PC-3 (cell line): ENCODE measurements around the gene CDCP1. TPM values are rescaled to one million over a fixed set of nuclear protein-coding genes. Genes with fewer than 3 reads are reported as not detected.

Experiments used
- ATAC-seq: fragments of 200-7000 bp; cut with Tn5 transposase; 2 replicates; pipeline ENCODE4 v1.9.1; 2020; ENCODE audit warnings: mild to moderate bottlenecking, moderate library complexity
- Bru-seq: library from RNA; stranded (reverse); fragments of 400-500 nt; gene quantifications from one replicate; lab custom pipeline; 2021; lab: Mats Ljungman, UMichigan
- BruChase-seq, 2 experiments: library from RNA; stranded (reverse); fragments of 400-500 nt; gene quantifications; one replicate each; lab custom pipeline; 2021; lab: Mats Ljungman, UMichigan
- BruUV-seq: library from RNA; stranded (reverse); fragments of 400-500 nt; replicated peaks from 2 replicates; lab custom pipeline; 2021; lab: Mats Ljungman, UMichigan
- CTCF ChIA-PET: fragments of 300-600 bp; sonication (Branson Sonifier 250); formaldehyde crosslinking; loops from one replicate; lab custom pipeline; 2022; ENCODE audit warnings: antibody characterized with exemption; lab: Charles Lee
- POLR2A ChIA-PET: fragments of 300-600 bp; sonication (Branson Sonifier 250); formaldehyde crosslinking; loops from one replicate; lab custom pipeline; 2022; ENCODE audit warnings: antibody characterized with exemption; ENCODE audit not compliant: unreplicated experiment; lab: Charles Lee
- DNase-seq: peaks from one replicate; pipeline ENCODE4 v3.0.0-alpha.2; 2015
- H2AFZ ChIP-seq: fragments of 300-600 bp; sonication (generic); 2 replicates; pipeline ENCODE4 v1.6.0; 2016; ENCODE audit warnings: antibody characterized with exemption, low read length
- H3F3A ChIP-seq: fragments of 300-600 bp; sonication (generic); one replicate; pipeline ENCODE4 v1.6.0; 2017; ENCODE audit warnings: antibody characterized with exemption, low read length, control low read depth, mild to moderate bottlenecking; ENCODE audit not compliant: unreplicated experiment
- H3K27ac ChIP-seq: fragments of 300-600 bp; sonication (generic); 2 replicates; pipeline ENCODE4 v1.5.1; 2016; ENCODE audit warnings: mild to moderate bottlenecking, low read length
- H3K27me3 ChIP-seq: fragments of 300-600 bp; sonication (generic); 2 replicates; pipeline ENCODE4 v1.6.1; 2016; ENCODE audit warnings: low read length, mixed read lengths
- H3K36me3 ChIP-seq: fragments of 300-600 bp; sonication (generic); 2 replicates; pipeline ENCODE4 v1.6.1; 2016; ENCODE audit warnings: low read depth, mixed run types, low read length, mixed read lengths
- H3K4me1 ChIP-seq: fragments of 300-600 bp; sonication (generic); 2 replicates; pipeline ENCODE4 v1.5.1; 2016; ENCODE audit warnings: low read length; ENCODE audit not compliant: insufficient read depth
- H3K4me2 ChIP-seq: fragments of 300-600 bp; sonication (generic); 2 replicates; pipeline ENCODE4 v1.6.0; 2016; ENCODE audit warnings: low read length
- H3K4me3 ChIP-seq: fragments of 300-600 bp; sonication (generic); 2 replicates; pipeline ENCODE4 v1.5.1; 2016; ENCODE audit warnings: mild to moderate bottlenecking, low read length, mixed read lengths
- H3K79me2 ChIP-seq: fragments of 300-600 bp; sonication (generic); 2 replicates; pipeline ENCODE4 v1.6.1; 2017; ENCODE audit warnings: low read length, mixed read lengths
- H3K9ac ChIP-seq: fragments of 300-600 bp; sonication (generic); 2 replicates; pipeline ENCODE4 v1.6.0; 2016; ENCODE audit warnings: mild to moderate bottlenecking, low read length
- H3K9me2 ChIP-seq: fragments of 300-600 bp; sonication (generic); replicated peaks from 2 replicates; pipeline ENCODE4 v1.6.1; 2016; ENCODE audit warnings: mixed run types, low read length, mixed read lengths
- H3K9me3 ChIP-seq: fragments of 300-600 bp; sonication (generic); 2 replicates; pipeline ENCODE4 v1.6.1; 2016; ENCODE audit warnings: low read length, mixed read lengths
- H4K20me1 ChIP-seq: fragments of 300-600 bp; sonication (generic); 2 replicates; pipeline ENCODE4 v1.6.1; 2016; ENCODE audit warnings: low read length, mixed read lengths
- EZH2 ChIP-seq: fragments of 300-600 bp; sonication (generic); IDR thresholded peaks from one replicate; pipeline ENCODE4 v1.6.1; 2017; ENCODE audit warnings: antibody characterized with exemption, mild to moderate bottlenecking, low read length; ENCODE audit not compliant: unreplicated experiment
- EZH2phosphoT487 ChIP-seq: fragments of 300-600 bp; sonication (generic); IDR thresholded peaks from 2 replicates; pipeline ENCODE4 v1.6.1; 2018; ENCODE audit warnings: mild to moderate bottlenecking, antibody characterized with exemption, low read length, borderline replicate concordance
- intact Hi-C: fragments of 100-400 bp; cut with micrococcal nuclease; formaldehyde crosslinking; loops from 2 replicates; pipeline ENCODE4 v1.9.0; 2023
- long read RNA-seq: library from polyadenylated mRNA; unstranded; transcript quantifications from one replicate; pipeline ENCODE4 v2.0.0, GENCODE V29; 2021; ENCODE audit not compliant: unreplicated experiment
- total RNA-seq: library from RNA; depleted of rRNA; stranded (reverse); fragments of >200 nt; gene quantifications from 2 replicates; pipeline ENCODE4 v1.2.3, GENCODE V29; 2014; rRNA removed
- TF ChIP-seq, protein P1 (sequence below): fragments of 300-600 bp; sonication (generic); conservative IDR thresholded peaks from 2 replicates; pipeline ENCODE4 v1.5.1; 2017; ENCODE audit warnings: antibody characterized with exemption, low read depth, mild to moderate bottlenecking, low read length

CDCP1 gene, protein sequence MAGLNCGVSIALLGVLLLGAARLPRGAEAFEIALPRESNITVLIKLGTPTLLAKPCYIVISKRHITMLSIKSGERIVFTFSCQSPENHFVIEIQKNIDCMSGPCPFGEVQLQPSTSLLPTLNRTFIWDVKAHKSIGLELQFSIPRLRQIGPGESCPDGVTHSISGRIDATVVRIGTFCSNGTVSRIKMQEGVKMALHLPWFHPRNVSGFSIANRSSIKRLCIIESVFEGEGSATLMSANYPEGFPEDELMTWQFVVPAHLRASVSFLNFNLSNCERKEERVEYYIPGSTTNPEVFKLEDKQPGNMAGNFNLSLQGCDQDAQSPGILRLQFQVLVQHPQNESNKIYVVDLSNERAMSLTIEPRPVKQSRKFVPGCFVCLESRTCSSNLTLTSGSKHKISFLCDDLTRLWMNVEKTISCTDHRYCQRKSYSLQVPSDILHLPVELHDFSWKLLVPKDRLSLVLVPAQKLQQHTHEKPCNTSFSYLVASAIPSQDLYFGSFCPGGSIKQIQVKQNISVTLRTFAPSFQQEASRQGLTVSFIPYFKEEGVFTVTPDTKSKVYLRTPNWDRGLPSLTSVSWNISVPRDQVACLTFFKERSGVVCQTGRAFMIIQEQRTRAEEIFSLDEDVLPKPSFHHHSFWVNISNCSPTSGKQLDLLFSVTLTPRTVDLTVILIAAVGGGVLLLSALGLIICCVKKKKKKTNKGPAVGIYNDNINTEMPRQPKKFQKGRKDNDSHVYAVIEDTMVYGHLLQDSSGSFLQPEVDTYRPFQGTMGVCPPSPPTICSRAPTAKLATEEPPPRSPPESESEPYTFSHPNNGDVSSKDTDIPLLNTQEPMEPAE
- total RNA-seq (120 and 124 TPM in 2 replicates), Bru-seq, nascent RNA (percentile 99 among the genes with signal in this experiment), BruChase-seq, experiment 1, labeled RNA remaining after a 6-hour chase (percentile 98 among the genes with signal in this experiment), BruChase-seq, experiment 2, labeled RNA remaining after a 2-hour chase (percentile 96 among the genes with signal in this experiment)
- long read RNA-seq, full-length matches to known transcripts = 106 of 1,100 reads
- long read RNA-seq, partial matches to known transcripts = 651 of 1,100 reads
- long read RNA-seq, other reads (novel, unspliced or antisense) = 343 of 1,100 reads

DNA sequence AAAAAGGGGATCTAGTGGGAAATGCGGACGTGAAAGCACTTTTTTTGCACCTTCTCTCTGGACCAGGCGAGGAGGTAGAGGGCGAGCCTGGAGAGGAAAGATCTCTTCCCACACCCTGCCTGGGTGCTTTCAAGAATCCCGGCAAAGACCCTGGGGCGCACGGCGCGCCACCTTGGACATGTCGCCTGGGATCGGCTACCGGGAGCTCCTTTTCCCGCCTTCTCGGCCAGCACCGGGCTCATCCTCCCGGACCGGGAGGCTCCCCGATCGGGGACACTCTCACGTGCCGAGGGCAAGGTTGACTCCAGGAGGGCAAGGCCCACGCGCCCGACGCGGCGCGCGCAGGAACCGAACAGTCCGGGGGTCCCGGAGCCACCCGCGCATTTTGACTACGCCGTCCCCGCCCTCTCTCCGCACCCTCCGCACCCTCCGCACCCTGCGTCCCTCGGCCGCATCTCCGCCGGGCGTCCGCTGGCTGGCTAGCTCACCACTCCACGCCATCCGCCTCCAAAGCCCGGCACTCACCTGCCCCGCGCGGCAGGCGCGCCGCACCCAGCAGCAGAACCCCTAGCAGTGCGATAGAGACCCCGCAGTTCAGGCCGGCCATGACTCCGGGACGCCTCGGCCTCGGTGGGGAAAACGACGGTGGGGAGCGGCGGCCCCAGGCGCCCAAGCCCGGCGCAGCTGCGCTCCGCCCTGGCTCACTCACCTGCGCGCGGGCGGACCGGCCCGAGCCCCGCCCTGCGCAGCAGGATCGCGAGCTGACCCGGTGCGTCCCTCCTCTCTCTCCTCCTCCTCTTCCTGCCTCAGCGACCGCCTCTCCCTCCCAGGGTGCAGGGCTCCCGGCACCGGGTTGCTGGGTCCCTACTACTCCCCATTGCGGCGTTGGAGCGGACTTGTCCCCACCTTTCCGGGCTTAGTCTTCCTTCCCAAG is at the start of gene CDCP1:
Gene CDCP1 (minus strand): TSS at position 698 of the 934 bp plus-strand sequence. CDS start 91 bp downstream, at position 607.
- H3K27ac ChIP-seq = peak within 1 kb of the TSS; percentile 84
- peaks cover 66% of the 10 kb centered on the region for H3K79me2 ChIP-seq
- H4K20me1 ChIP-seq = peaks cover 16% of the 10 kb centered on the region
- H3K4me3 ChIP-seq = peak within 1 kb of the TSS; percentile 98
- H3K9me2 ChIP-seq = no peaks in the 10 kb centered on the region
- DNase-seq = peak; percentile 81
- BruUV-seq = no TSS peak
- ChIA-PET CTCF (interaction anchor here (0.7 to 1.1 kb wide), 3 partner anchors 54 to 104 kb away, joined by 3 to 4 read pairs (median 3); no protein-coding TSS in a partner anchor), POLR2A (interaction anchor here (0.5 to 1.6 kb wide), 9 partner anchors 10 to 353 kb away, joined by 3 to 7 read pairs (median 5); no protein-coding TSS in a partner anchor)
- H3K27me3 ChIP-seq = no peaks in the 10 kb centered on the region
- H3F3A ChIP-seq = no peaks in the 10 kb centered on the region
- H3K4me1 ChIP-seq = peaks cover 43% of the 10 kb centered on the region
- peaks cover 17% of the 10 kb centered on the region; the same call in 1 of the 2 replicates for H3K36me3 ChIP-seq
- H3K9ac ChIP-seq = peak within 1 kb of the TSS; percentile 99
- 0 out of 2 replicates have a peak, but pooled peaks cover 3% of the 10 kb centered on the region for H3K9me3 ChIP-seq
- intact Hi-C loops = loop anchor here (1.0 to 5.0 kb wide), 4 partner anchors 21 to 104 kb away; no protein-coding TSS in a partner anchor
- TF ChIP-seq, protein P1, sequence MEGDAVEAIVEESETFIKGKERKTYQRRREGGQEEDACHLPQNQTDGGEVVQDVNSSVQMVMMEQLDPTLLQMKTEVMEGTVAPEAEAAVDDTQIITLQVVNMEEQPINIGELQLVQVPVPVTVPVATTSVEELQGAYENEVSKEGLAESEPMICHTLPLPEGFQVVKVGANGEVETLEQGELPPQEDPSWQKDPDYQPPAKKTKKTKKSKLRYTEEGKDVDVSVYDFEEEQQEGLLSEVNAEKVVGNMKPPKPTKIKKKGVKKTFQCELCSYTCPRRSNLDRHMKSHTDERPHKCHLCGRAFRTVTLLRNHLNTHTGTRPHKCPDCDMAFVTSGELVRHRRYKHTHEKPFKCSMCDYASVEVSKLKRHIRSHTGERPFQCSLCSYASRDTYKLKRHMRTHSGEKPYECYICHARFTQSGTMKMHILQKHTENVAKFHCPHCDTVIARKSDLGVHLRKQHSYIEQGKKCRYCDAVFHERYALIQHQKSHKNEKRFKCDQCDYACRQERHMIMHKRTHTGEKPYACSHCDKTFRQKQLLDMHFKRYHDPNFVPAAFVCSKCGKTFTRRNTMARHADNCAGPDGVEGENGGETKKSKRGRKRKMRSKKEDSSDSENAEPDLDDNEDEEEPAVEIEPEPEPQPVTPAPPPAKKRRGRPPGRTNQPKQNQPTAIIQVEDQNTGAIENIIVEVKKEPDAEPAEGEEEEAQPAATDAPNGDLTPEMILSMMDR = no peak
- no peak for TF ChIP-seq EZH2phosphoT487
- TF ChIP-seq EZH2 = no peak
- peak within 1 kb of the TSS; percentile 85 for H3K4me2 ChIP-seq
- ATAC-seq = peak; percentile 93
- H2AFZ ChIP-seq = peak within 1 kb of the TSS; percentile 73

DNA sequence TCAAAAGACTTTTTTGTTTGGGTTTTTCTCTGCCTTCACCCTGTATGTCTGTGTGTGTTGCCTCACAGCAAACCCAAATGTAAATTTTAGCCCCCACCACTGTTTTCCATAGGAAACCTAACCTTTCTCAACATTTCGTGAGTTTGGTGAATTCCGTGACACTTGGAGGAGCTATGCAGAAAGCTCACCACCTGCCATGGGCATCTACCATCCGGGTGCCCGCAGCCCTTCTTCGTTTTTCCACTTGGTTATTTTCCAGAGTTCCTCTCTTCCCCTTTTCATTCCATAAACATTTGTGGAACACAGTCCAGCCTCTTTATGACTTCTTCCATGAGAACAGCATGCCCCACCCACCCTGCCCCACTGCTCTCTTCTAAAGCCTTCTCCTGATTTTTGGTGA is 48.6 kb upstream of the CDCP1 start:
- no TSS peak for BruUV-seq
- CTCF ChIA-PET = no interaction called here
- no peaks in the 10 kb centered on the region for H4K20me1 ChIP-seq
- H3K4me2 ChIP-seq = no peak overlapping the region
- H3K4me3 ChIP-seq = no peak overlapping the region
- H3K9me2 ChIP-seq = no peaks in the 10 kb centered on the region
- POLR2A ChIA-PET = no interaction called here
- H3K27ac ChIP-seq = no peak overlapping the region
- H3F3A ChIP-seq = peaks cover 6% of the 10 kb centered on the region
- TF ChIP-seq EZH2phosphoT487 (no peak), EZH2 (no peak)
- TF ChIP-seq, protein P1 = no peak
- H3K27me3 ChIP-seq = no peaks in the 10 kb centered on the region
- peaks cover 14% of the 10 kb centered on the region for H3K4me1 ChIP-seq
- no peak overlapping the region for H2AFZ ChIP-seq
- no peak overlapping the region for H3K9ac ChIP-seq
- no peak for ATAC-seq
- H3K9me3 ChIP-seq = no peaks in the 10 kb centered on the region
- intact Hi-C loops = no loop called here
- no peaks in the 10 kb centered on the region for H3K79me2 ChIP-seq
- DNase-seq = no peak
- H3K36me3 ChIP-seq = no peaks in the 10 kb centered on the region
